Tibial artery (tissue), 4 donors: ENCODE results near the gene BIVM.
A peak's percentile ranks its signal among the peaks of the same experiment; 100 is the strongest.

Experiments used
- DNase-seq, 2 donors: peaks; one replicate each; pipeline ENCODE4 v3.0.0-alpha.2; 2019
- H3K27ac ChIP-seq, 2 donors: fragments of 200-600 bp; sonication (generic) in 1 of 2; 1 replicate in 1 of 2; 2 replicates in 1 of 2; pipeline ENCODE4 v1.5.1; 2018 to 2019; ENCODE audit warnings: mild to moderate bottlenecking in 1 of 2
- H3K27me3 ChIP-seq, 2 donors: fragments of 200-600 bp; sonication (generic) in 1 of 2; one replicate each; pipeline versions ENCODE4 v1.5.1 to v1.6.0; 2016 to 2019
- H3K36me3 ChIP-seq, 3 donors: fragments of 200-600 bp; sonication (generic) in 2 of 3; one replicate each; pipeline ENCODE4 v1.5.1; 2016 to 2019; ENCODE audit warnings: mild to moderate bottlenecking in 2 of 3
- H3K4me1 ChIP-seq, 4 donors: fragments of 200-600 bp; sonication (generic) in 2 of 4; 1 replicate in 3 of 4; 2 replicates in 1 of 4; pipeline ENCODE4 v1.5.1; 2016 to 2019
- H3K4me3 ChIP-seq, 2 donors: fragments of 200-600 bp; sonication (generic) in 1 of 2; 1 replicate in 1 of 2; 2 replicates in 1 of 2; pipeline ENCODE4 v1.5.1; 2018 to 2019; ENCODE audit warnings: mild to moderate bottlenecking in 2 of 2
- H3K9me3 ChIP-seq, 3 donors: fragments of 200-600 bp; sonication (generic) in 1 of 3; one replicate each; pipeline ENCODE4 v1.5.1; 2016 to 2019
- CTCF ChIP-seq, 2 experiments: fragments of 200-600 bp in 1 of 2; fragments of 450-650 bp in 1 of 2; IDR thresholded peaks; one replicate each; pipeline ENCODE4 v1.5.1; 2017 to 2019; ENCODE audit warnings: antibody characterized with exemption in 2 of 2, mild to moderate bottlenecking in 1 of 2, moderate library complexity in 1 of 2
- intact Hi-C: fragments of 100-400 bp; cut with DNase I; formaldehyde crosslinking; loops from one replicate; pipeline ENCODE4 v1.15.0; 2023; ENCODE audit warnings: low total_unique reads

Gene BIVM

GRCh38 chr13:102830646-102831045 lies 31.7 kb downstream of the BIVM start:
- no peaks in the 10 kb centered on the region for H3K9me3 ChIP-seq
- no peaks in the 10 kb centered on the region for H3K4me1 ChIP-seq
- no peak for DNase-seq
- H3K27me3 ChIP-seq, result no peaks in the 10 kb centered on the region
- peaks cover 29 to 51% (median 43%) of the 10 kb centered on the region in 3 donors for H3K36me3 ChIP-seq
- H3K4me3 ChIP-seq, result no peak overlapping the region
- intact Hi-C loops, result no loop called here
- no peak for TF ChIP-seq CTCF (IDR thresholded peaks at IDR 0.05)
- H3K27ac ChIP-seq, result no peak overlapping the region

DNA sequence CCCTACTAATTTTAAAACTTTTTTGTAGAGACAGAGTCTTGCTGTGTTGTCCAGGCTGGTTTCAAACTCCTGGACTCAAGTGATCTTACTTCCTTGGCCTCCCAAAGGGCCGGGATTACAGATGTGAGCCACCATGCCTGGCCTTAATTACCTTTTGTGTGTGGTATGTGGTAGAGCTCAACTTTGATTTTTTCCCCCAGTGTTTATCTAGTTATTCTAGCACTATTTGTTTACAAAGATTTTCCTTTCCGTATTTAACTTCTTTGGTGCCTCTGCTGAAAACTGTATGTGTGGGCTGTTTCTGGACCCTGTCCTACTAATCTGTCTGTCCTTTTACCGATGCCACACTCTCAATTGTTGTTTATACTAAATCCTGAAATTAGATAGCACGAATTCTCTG lies 37.6 kb downstream of the BIVM start:
- H3K27me3 ChIP-seq, result no peaks in the 10 kb centered on the region
- H3K36me3 ChIP-seq, result peaks cover 33 to 63% (median 47%) of the 10 kb centered on the region in 3 donors
- no peak overlapping the region for H3K4me3 ChIP-seq
- H3K9me3 ChIP-seq, result no peaks in the 10 kb centered on the region
- H3K4me1 ChIP-seq, result no peaks in the 10 kb centered on the region
- intact Hi-C loops, result no loop called here
- TF ChIP-seq CTCF (IDR thresholded peaks at IDR 0.05), result no peak
- H3K27ac ChIP-seq, result no peak overlapping the region
- no peak for DNase-seq

DNA sequence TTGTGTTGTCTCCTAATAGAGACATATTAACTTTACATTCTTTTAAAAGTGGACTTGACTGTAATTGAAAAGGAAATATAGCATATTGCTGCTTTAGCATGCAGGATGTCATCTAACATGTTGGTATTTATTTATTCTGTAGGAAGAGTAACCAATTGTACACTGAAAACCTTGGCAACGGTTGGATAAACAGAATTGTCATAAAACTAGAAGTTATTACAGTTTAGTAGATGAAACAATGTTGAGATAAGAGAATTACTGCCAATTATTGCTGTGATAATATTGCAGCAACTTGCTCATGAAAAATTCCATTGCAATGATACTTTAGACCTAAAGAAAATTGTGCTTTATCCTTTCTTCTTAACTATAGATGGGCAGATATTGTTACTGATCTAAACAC lies 39.4 kb downstream of the BIVM start:
- peaks cover 32 to 52% (median 37%) of the 10 kb centered on the region in 3 donors for H3K36me3 ChIP-seq
- intact Hi-C loops, result no loop called here

DNA sequence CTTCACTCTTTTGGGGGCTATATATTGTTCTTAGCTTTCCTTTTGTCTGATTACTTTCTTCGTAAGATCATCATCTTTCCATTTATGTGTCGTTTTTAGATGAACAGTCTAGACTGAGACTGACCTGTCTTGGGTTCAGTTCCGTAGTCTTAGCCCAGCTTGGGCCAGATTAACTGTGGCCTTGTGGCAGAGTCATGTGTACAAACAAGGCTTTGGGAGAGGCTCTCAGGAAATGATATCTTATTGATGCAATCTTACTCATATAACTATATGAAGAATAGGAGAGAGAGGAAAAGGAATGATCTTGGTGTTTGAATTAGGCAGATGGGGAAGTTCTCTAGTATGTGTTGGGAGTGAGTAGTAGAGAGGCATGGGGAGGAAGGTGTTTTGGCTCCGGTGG lies 40.1 kb downstream of the BIVM start:
- no peak for TF ChIP-seq CTCF (IDR thresholded peaks at IDR 0.05)
- Histone ChIP-seq H3K27me3 (no peaks in the 10 kb centered on the region), H3K4me3 (no peak overlapping the region), H3K36me3 (peaks cover 27 to 50% (median 35%) of the 10 kb centered on the region in 3 donors), H3K4me1 (no peaks in the 10 kb centered on the region), H3K9me3 (no peaks in the 10 kb centered on the region), H3K27ac (no peak overlapping the region)
- intact Hi-C loops, result no loop called here
- DNase-seq, result no peak

More for the DNA sequence above, 39.4 kb downstream of the BIVM start:
- Histone ChIP-seq H3K4me1 (no peaks in the 10 kb centered on the region), H3K9me3 (no peaks in the 10 kb centered on the region), H3K4me3 (no peak overlapping the region), H3K27ac (no peak overlapping the region), H3K27me3 (no peaks in the 10 kb centered on the region)
- no peak for TF ChIP-seq CTCF (IDR thresholded peaks at IDR 0.05)
- no peak for DNase-seq

GRCh38 chr13:102839462-102839861 lies 40.5 kb downstream of the BIVM start:
- H3K4me1 ChIP-seq, result no peaks in the 10 kb centered on the region
- intact Hi-C loops, result no loop called here
- no peak overlapping the region for H3K27ac ChIP-seq
- H3K9me3 ChIP-seq, result no peaks in the 10 kb centered on the region
- no peak for TF ChIP-seq CTCF (IDR thresholded peaks at IDR 0.05)
- H3K4me3 ChIP-seq, result no peak overlapping the region
- no peak for DNase-seq
- H3K27me3 ChIP-seq, result no peaks in the 10 kb centered on the region
- H3K36me3 ChIP-seq, result peaks cover 27 to 45% (median 30%) of the 10 kb centered on the region in 3 donors

- peak overlapping the region; percentile 84 to 95 for H3K27ac ChIP-seq
- no peak for TF ChIP-seq CTCF (IDR thresholded peaks at IDR 0.05)
- H3K9me3 ChIP-seq, result no peaks in the 10 kb centered on the region
- H3K27me3 ChIP-seq, result no peaks in the 10 kb centered on the region
- H3K4me1 ChIP-seq, result peaks cover 0 to 20% (median 12%) of the 10 kb centered on the region in 4 donors
- H3K4me3 ChIP-seq, result peak overlapping the region; percentile 66 to 88
- intact Hi-C loops, result loop anchor here (10.0 kb wide), 1 partner anchor 50 kb away; the partner anchor contains the start of genes BIVM and POGLUT2
- H3K36me3 ChIP-seq, result peaks cover 0 to 8% (median 0%) of the 10 kb centered on the region in 3 donors
- DNase-seq, result no peak
These were observed 46.3 kb downstream of the BIVM start for GRCh38 chr13:102845289-102845629.
